ENCODE results near the gene BRCC3.
"Not testable (repeated sequence)": the region's sequence is repeated elsewhere in the genome, so short reads cannot be mapped to it uniquely, and the experiment has no call there.

Gene BRCC3

DNA sequence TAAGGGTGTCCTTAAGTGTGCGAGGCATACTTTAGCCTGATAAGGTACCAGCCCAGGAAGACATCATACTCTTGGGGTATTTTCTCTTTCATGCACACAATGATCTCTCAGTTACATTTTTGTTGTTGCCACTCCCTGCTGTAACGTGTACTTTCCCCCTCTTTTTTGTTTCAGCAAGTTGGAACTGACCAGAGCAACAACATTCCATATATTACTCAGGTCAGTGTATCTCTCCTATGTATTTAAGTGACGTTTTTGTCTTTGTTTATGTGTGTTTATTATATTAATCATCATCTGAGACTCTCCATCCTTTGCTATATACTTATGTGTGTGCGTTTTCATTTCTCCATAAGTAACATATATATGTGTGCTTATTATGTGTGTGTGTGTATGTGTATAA, 73.6 kb downstream of the BRCC3 start:
- no peak for DNase-seq (ENCODE audit: low spot score)

DNA sequence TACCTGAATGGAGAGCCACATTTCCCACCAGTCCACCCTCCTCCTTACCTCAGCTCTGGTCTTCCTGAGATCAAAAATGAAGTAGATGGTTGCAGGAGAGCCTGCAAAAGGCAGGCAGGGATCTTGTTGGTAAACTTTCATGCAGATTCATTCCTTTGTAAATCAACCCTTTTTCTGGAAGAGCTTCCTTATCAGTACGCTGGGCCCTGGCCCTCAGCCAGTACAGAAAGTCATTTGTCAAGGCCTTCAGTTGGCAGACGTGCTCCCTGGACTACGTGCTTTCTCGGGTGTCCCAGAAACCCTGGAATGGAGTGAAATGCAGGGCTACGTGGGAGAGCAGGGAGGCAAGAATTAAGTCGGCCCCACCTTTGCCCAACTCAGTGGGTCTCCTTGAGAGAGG, 76.3 kb downstream of the BRCC3 start:
- not testable (repeated sequence) for DNase-seq (ENCODE audit: low spot score)

- DNase-seq (ENCODE audit: low spot score) = not testable (repeated sequence)
Measured at GRCh38 chrX:155148166-155148565, 76.9 kb downstream of the BRCC3 start.

GRCh38 chrX:155148724-155149537, 77.6 kb downstream of the BRCC3 start:
- DNase-seq (ENCODE audit: low spot score) = peak; percentile 53

- DNase-seq (ENCODE audit: low spot score) = no peak
Measured at GRCh38 chrX:155169881-155170280, 98.6 kb downstream of the BRCC3 start.

Measured in NAMALWA (cell line).